Natural killer cell (primary cell): ENCODE measurements around the gene BHLHA15. TPM values are rescaled to one million over a fixed set of nuclear protein-coding genes. Genes with fewer than 3 reads are reported as not detected.

Source experiments
- ATAC-seq, 3 donors: fragments of 150-1000 bp in 2 of 3; fragments of 200-7000 bp in 1 of 3; cut with Tn5 transposase; 1 replicate in 1 of 3; 2 replicates in 2 of 3; pipeline ENCODE4 v1.10.0; 2021; ENCODE audit warnings: mild to moderate bottlenecking in 2 of 3, moderate library complexity in 2 of 3
- DNase-seq, 2 donors: peaks; one replicate each; pipeline versions ENCODE4 v3.0.0 to v3.0.0-alpha.2; 2013 to 2021; ENCODE audit warnings: mixed read lengths in 1 of 2
- H3K27ac ChIP-seq: one replicate; pipeline ENCODE4 v1.5.1; 2013; ENCODE audit warnings: mild to moderate bottlenecking, low read length
- H3K27me3 ChIP-seq: one replicate; pipeline ENCODE4 v1.6.1; 2013; ENCODE audit warnings: low read length; ENCODE audit not compliant: control insufficient read depth, insufficient read depth
- H3K36me3 ChIP-seq: one replicate; pipeline ENCODE4 v1.6.1; 2013; ENCODE audit warnings: low read length; ENCODE audit not compliant: control insufficient read depth, insufficient read depth
- H3K4me1 ChIP-seq: one replicate; pipeline ENCODE4 v1.6.1; 2013; ENCODE audit warnings: low read length; ENCODE audit not compliant: control insufficient read depth, insufficient read depth
- H3K4me3 ChIP-seq: one replicate; pipeline ENCODE4 v1.5.1; 2013; ENCODE audit warnings: low read length
- H3K9me3 ChIP-seq: one replicate; pipeline ENCODE4 v1.6.1; 2013; ENCODE audit warnings: low read length; ENCODE audit not compliant: control insufficient read depth, insufficient read depth
- H3K27ac Mint-ChIP-seq, 2 donors: one replicate each; pipeline ENCODE4 v1.8.0; 2022; ENCODE audit warnings: mild to moderate bottlenecking in 2 of 2, mixed read lengths in 2 of 2, moderate library complexity in 1 of 2
- H3K27me3 Mint-ChIP-seq, 2 donors: one replicate each; pipeline ENCODE4 v1.8.0; 2022; ENCODE audit warnings: low read depth in 2 of 2, mixed read lengths in 2 of 2
- H3K36me3 Mint-ChIP-seq: one replicate; pipeline ENCODE4 v1.8.0; 2022; ENCODE audit warnings: mixed read lengths
- H3K4me1 Mint-ChIP-seq, 2 donors: one replicate each; pipeline ENCODE4 v1.8.0; 2022; ENCODE audit warnings: mixed read lengths in 2 of 2
- H3K4me3 Mint-ChIP-seq: one replicate; pipeline ENCODE4 v1.8.0; 2022; ENCODE audit warnings: mild to moderate bottlenecking, moderate library complexity, mixed read lengths
- H3K9me3 Mint-ChIP-seq, 2 donors: one replicate each; pipeline ENCODE4 v1.8.0; 2022; ENCODE audit warnings: mixed read lengths in 2 of 2
- CTCF ChIP-seq: fragments of 200-600 bp; IDR thresholded peaks from one replicate; pipeline ENCODE4 v1.8.0; 2022; ENCODE audit warnings: antibody characterized with exemption
- WGBS: methylation state at CpG from one replicate; pipeline ENCODE4 v1.1.7; 2013; ENCODE audit warnings: missing lambda C conversion rate; ENCODE audit not compliant: insufficient coverage; 5-methylcytosine and 5-hydroxymethylcytosine counted together
- intact Hi-C: fragments of 100-400 bp; cut with micrococcal nuclease; formaldehyde crosslinking; loops from one replicate; pipeline ENCODE4 v1.14.2; 2022
- total RNA-seq, 4 donors: library from RNA; stranded (reverse); fragments of 120-200 nt in 1 of 4; gene quantifications; one replicate each; pipeline versions ENCODE4 v1.2.3 to v1.2.4, GENCODE V29; 2013 to 2022

Gene BHLHA15
- total RNA-seq, result 1 to 10 TPM in 1 of 3 donors, not detected in 2; 3.3 TPM
- total RNA-seq (2013), result not detected

GRCh38 chr7:98211221-98211675 is at the start of gene BHLHA15:
Gene BHLHA15 (plus strand): TSS chr7:98211439. CDS start chr7:98212310, 871 bp downstream.
- Mint-ChIP-seq H3K4me1 (peaks cover 0 to 4% of the 10 kb centered on the region in 2 donors), H3K9me3 (no peaks in the 10 kb centered on the region), H3K36me3 (no peaks in the 10 kb centered on the region), H3K27ac (no peak within 1 kb of the TSS), H3K4me3 (peak within 1 kb of the TSS; percentile 52), H3K27me3 (no peaks in the 10 kb centered on the region)
- H3K4me1 ChIP-seq, result peaks cover 10% of the 10 kb centered on the region
- intact Hi-C loops, result no loop called here
- ATAC-seq (peak in 2 of 3 donors; percentile 29 to 49), DNase-seq (peak in 1 of 2 donors; percentile 33)
- 4% methylated on average over 44 of the region's 45 CpGs for WGBS
- no peak within 1 kb of the TSS for H3K27ac ChIP-seq
- no peak within 1 kb of the TSS for H3K4me3 ChIP-seq
- peaks cover 6% of the 10 kb centered on the region for H3K27me3 ChIP-seq
- peaks cover 7% of the 10 kb centered on the region for H3K36me3 ChIP-seq
- no peaks in the 10 kb centered on the region for H3K9me3 ChIP-seq
- no peak for TF ChIP-seq CTCF

GRCh38 chr7:98162758-98163157 is 48.5 kb upstream of the BHLHA15 start:
- Mint-ChIP-seq H3K27ac (no peak overlapping the region), H3K36me3 (no peaks in the 10 kb centered on the region)
- ATAC-seq, result no peak

GRCh38 chr7:98163269-98163668 is 48.0 kb upstream of the BHLHA15 start:
- H3K27me3 ChIP-seq, result no peaks in the 10 kb centered on the region
- intact Hi-C loops, result no loop called here
- no peaks in the 10 kb centered on the region for H3K4me1 ChIP-seq
- DNase-seq (no peak), ATAC-seq (no peak)
- Mint-ChIP-seq H3K27me3 (no peaks in the 10 kb centered on the region), H3K4me1 (peaks cover 5% of the 10 kb centered on the region in 2 donors), H3K27ac (no peak overlapping the region), H3K9me3 (no peaks in the 10 kb centered on the region), H3K4me3 (no peak overlapping the region), H3K36me3 (no peaks in the 10 kb centered on the region)
- H3K9me3 ChIP-seq, result no peaks in the 10 kb centered on the region
- H3K4me3 ChIP-seq, result no peak overlapping the region
- H3K36me3 ChIP-seq, result peaks cover 4% of the 10 kb centered on the region
- H3K27ac ChIP-seq, result no peak overlapping the region
- 91% methylated on average over 7 of the region's 7 CpGs for WGBS
- TF ChIP-seq CTCF, result no peak

More at GRCh38 chr7:98162758-98163157, 48.5 kb upstream of the BHLHA15 start:
- no peaks in the 10 kb centered on the region for H3K9me3 Mint-ChIP-seq
- no peak overlapping the region for H3K4me3 Mint-ChIP-seq
- TF ChIP-seq CTCF, result no peak
- Histone ChIP-seq H3K4me3 (no peak overlapping the region), H3K9me3 (no peaks in the 10 kb centered on the region), H3K27me3 (no peaks in the 10 kb centered on the region), H3K27ac (no peak overlapping the region), H3K36me3 (peaks cover 4% of the 10 kb centered on the region), H3K4me1 (no peaks in the 10 kb centered on the region)
- WGBS, result 94% methylated on average over 3 of the region's 3 CpGs
- peaks cover 5% of the 10 kb centered on the region in 2 donors for H3K4me1 Mint-ChIP-seq
- no peaks in the 10 kb centered on the region for H3K27me3 Mint-ChIP-seq
- intact Hi-C loops, result no loop called here
- DNase-seq, result no peak
